Measurements from ENCODE around the gene GBF1. TPM values are rescaled to one million over a fixed set of nuclear protein-coding genes. Genes with fewer than 3 reads are reported as not detected.

GBF1 gene
- total RNA-seq, 2 donors from 2014 or later, result 32.1 to 44.2 TPM

DNA sequence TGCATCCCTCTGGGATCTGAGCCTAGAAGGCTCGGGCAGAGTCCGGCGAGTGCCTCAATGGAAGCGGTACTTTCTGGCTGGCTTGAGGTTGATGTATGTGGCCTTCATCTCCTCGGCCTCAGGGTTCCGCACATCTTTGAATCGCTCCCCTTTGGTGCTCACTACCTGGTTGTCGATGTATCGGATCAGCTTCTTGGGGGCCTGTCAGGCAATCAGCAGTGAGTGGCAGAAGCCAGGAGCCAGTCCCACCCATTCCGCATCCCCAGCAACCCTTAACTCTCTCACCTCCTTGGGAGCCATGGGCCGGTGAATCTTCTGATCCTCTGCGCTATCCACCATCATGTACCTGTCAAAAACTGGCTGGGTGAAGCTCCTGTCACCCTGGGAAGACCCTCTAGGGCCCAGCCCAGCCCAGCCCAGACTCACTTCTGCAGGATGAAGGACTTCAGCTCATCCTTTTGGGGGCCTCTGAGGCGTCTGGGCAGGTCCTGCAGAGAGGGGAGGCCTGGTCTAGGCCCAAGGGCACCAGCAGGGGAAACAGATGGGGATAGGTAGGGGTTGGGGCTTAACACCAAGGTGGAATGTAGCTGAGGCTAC lies 178.1 kb downstream of the GBF1 start:
- no peak for ATAC-seq
- no peaks in the 10 kb centered on the region for H3K36me3 Mint-ChIP-seq
- H3K27ac Mint-ChIP-seq, result no peak overlapping the region
- DNase-seq (ENCODE audit: low spot score in 2 of 2), result no peak
- H3K9me3 Mint-ChIP-seq, result no peaks in the 10 kb centered on the region

DNA sequence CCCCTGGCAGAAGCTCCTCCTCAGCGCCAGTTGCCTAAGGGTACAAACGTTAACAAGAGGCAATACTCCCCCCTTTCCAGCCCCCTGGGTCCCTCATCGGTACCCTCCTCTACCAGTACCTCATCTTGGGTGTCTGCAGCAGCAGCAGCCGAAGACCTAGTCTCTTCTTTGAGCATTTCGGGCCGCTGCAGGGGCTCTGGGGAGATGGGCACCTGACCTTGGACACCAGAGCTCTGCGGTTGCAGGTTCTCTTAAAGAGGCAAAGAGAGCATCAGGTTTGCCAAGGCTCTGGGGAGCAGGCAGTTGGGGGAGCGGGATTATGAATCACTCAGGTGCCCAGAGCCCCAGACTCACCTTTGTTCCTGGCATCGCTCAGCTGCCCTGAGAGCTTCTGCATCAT lies 178.8 kb downstream of the GBF1 start:
- H3K27ac Mint-ChIP-seq, result no peak overlapping the region
- H3K36me3 Mint-ChIP-seq, result no peaks in the 10 kb centered on the region
- no peak for ATAC-seq
- DNase-seq (ENCODE audit: low spot score in 2 of 2), result no peak
- H3K9me3 Mint-ChIP-seq, result no peaks in the 10 kb centered on the region

DNA sequence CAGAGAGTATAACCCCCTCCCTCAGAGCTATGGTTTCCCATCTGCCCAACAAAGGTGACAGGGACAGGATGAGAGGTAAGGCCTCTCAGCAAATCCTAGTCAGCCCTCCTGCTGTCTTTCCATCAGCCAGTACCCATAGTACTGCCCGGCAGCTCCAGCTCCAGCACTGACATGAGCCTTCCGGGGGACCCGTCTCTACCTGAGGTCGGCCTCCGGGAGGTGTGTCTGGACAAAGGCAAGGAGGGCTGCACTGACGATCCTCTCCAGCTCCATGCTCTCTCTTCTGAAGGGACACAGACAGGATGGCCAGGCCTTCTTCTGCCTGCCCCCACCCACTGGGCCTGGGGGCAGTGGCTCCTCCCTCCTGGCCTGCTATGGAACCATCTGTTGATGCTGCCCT lies 179.6 kb downstream of the GBF1 start:
- H3K36me3 Mint-ChIP-seq, result no peaks in the 10 kb centered on the region
- H3K9me3 Mint-ChIP-seq, result no peaks in the 10 kb centered on the region
- no peak for DNase-seq (ENCODE audit: low spot score in 2 of 2)
- no peak for ATAC-seq
- H3K27ac Mint-ChIP-seq, result no peak overlapping the region

DNA sequence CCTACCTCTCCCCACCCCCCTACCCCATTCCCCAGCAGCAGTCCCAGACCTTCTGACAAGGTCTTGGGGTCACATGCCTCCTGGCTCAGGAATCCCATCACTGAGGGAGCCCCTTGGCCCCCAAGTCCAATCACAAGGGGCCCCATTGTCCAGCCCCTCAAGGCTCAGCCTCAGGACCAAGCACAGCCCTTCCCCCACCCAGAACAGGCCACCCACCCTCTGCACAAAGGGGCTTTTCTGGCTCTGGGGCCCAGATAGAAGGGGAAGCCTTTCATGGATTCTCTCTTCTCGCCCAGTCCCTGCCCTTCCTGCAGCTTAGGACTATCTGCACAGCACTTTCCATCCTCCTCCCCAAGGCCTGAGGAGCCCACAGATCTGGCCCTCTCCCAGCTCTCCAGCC lies 180.1 kb downstream of the GBF1 start:
- ATAC-seq (no peak), DNase-seq (ENCODE audit: low spot score in 2 of 2) (no peak)
- Mint-ChIP-seq H3K9me3 (no peaks in the 10 kb centered on the region), H3K27ac (no peak overlapping the region), H3K36me3 (no peaks in the 10 kb centered on the region)

DNA sequence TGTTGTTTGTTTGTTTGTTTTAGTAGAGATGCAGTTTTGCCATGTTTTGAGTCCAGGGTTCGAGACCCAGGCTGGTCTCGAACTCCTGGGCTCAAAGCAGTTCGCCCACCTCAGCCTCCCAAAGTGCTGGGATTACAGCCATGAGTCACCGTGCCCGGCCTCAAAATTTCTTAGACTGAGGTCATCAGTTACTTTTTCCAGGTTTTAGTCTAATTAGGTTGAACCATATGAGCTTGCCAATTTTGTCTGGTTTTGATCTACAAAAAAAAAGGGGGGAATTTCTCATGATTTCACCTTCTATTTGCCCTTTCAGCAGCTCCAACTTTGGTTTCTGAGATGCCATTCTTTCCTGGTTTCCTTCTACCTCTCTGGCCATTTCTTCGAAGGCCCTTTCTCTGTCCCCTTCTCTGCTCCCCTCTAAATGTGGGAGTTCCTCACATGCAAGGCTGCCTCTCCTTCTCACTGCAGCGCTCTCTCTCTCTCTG lies 181.5 kb downstream of the GBF1 start:
- Mint-ChIP-seq H3K9me3 (no peaks in the 10 kb centered on the region), H3K27ac (peak overlapping the region; percentile 30 to 61), H3K36me3 (peaks cover 3 to 5% of the 10 kb centered on the region in 2 donors)
- ATAC-seq, result peak in 1 of 2 donors; percentile 27
- DNase-seq (ENCODE audit: low spot score in 2 of 2), result no peak

DNA sequence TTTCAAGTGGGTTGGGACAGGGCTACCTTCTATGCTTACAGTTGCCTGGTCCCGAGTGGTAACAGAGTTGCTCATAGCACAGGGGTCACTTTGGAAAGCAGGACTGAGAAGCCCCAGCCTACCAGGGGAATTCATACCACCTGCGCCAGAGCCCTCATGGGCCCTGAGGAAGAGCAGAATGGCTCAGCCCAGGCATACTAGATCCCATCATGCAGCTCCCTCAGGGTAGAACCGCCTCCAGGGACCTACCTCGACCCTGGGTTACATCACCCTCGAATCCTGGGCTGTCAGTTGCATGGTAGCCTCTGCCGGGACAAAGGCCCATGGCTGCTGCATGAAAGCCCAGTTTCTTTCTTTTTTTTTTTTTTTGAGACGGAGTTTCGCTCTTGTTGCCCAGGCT lies 184.1 kb downstream of the GBF1 start:
- Mint-ChIP-seq H3K36me3 (peaks cover 8 to 10% of the 10 kb centered on the region in 2 donors), H3K9me3 (no peaks in the 10 kb centered on the region), H3K27ac (no peak overlapping the region)
- ATAC-seq, result no peak
- DNase-seq (ENCODE audit: low spot score in 2 of 2), result no peak

DNA sequence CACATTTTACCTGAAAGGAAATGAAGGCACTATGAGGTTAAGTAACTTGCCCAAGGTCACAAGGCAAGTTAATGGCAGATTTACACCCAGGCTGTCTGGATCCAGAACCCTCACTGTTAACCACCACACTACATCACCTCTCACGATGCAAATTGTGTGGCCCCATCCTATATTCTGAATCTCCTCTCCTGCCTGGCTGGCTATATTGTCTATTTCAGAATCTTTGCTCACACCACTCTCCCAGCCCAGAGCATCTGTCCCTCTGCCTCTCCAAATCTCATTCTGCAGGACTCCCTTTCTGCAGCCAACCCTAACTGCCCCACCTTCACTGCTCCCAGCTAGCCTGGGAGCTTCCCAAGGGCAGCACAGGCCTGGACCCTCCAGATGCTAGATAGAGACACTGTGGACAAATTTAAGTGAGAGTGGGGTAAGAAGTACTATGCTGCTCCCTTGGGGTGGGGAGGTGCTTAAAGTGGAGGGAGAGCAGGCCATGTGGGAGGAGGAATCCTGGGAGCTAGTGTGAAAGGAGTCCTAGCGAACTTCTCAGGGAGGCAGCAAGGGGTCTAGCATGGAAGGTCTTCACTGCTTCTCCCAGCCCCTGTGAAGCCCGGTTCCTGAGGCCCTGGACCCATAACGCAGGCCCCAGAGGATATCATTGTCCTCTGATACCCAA lies 186.3 kb downstream of the GBF1 start:
- H3K36me3 Mint-ChIP-seq, result peaks cover 14 to 17% of the 10 kb centered on the region in 2 donors
- DNase-seq (ENCODE audit: low spot score in 2 of 2), result no peak
- ATAC-seq, result no peak
- peak overlapping the region; percentile 96 to 98 for H3K27ac Mint-ChIP-seq
- H3K9me3 Mint-ChIP-seq, result no peaks in the 10 kb centered on the region

Other genes starting within 250 kb of the GBF1 start
- gene ARMH3, start 189.4 kb upstream of the GBF1 start, total RNA-seq, result 10 to 100 TPM; 20.3 to 24.8 TPM
- 10 to 100 TPM in 1 of 2 donors, 1 to 10 TPM in 1; 6.2 to 20.2 TPM for gene HPS6, start 180.2 kb upstream of the GBF1 start, total RNA-seq
- gene LDB1, start 125.2 kb upstream of the GBF1 start, total RNA-seq, result 10 to 100 TPM; 68.7 to 94.9 TPM
- 10 to 100 TPM; 54.2 to 59.1 TPM for gene PPRC1, start 112.5 kb upstream of the GBF1 start, total RNA-seq
- 100 to 1,000 TPM; 101 to 147 TPM for gene NOLC1, start 93.1 kb upstream of the GBF1 start, total RNA-seq
- under 1 TPM in 1 of 2 donors, not detected in 1; 0.50 TPM for gene ELOVL3, start 19.2 kb upstream of the GBF1 start, total RNA-seq
- gene PITX3, start 4.0 kb upstream of the GBF1 start, total RNA-seq, result not detected
- gene NFKB2, start 150.2 kb downstream of the GBF1 start, total RNA-seq, result 100 to 1,000 TPM; 213 to 251 TPM
- 10 to 100 TPM in 1 of 2 donors, 1 to 10 TPM in 1; 8.7 to 13.3 TPM for gene PSD, start 173.3 kb downstream of the GBF1 start, total RNA-seq
- gene FBXL15, start 175.3 kb downstream of the GBF1 start, total RNA-seq, result 10 to 100 TPM; 12.9 to 27.4 TPM
- 10 to 100 TPM; 38.7 to 73.9 TPM for gene CUEDC2, start 187.0 kb downstream of the GBF1 start, total RNA-seq
- gene C10orf95, start 206.0 kb downstream of the GBF1 start, total RNA-seq, result under 1 TPM in 1 of 2 donors, not detected in 1; 0.30 TPM

Measured in activated naive CD4-positive, alpha-beta T cell treated with anti-CD3 and anti-CD28 coated beads, Interleukin-2, amount 50 U/mL, for 72 hours (primary cell).